NCI-H2227 (cell line): ENCODE measurements around the gene TCF12.
"Not testable (repeated sequence)": the region's sequence is repeated elsewhere in the genome, so short reads cannot be mapped to it uniquely, and the experiment has no call there.

ENCODE experiments used
- DNase-seq: peaks from one replicate; lab custom pipeline; 2025; ENCODE audit not compliant: unreplicated experiment; lab: John Stamatoyannopoulos, UW

Gene TCF12

GRCh38 chr15:56944485-56944884, 26.0 kb downstream of the TCF12 start:
- DNase-seq = no peak

- DNase-seq = no peak
Measured at GRCh38 chr15:56946150-56946549, 27.7 kb downstream of the TCF12 start.

- no peak for DNase-seq
Measured at GRCh38 chr15:56948000-56948763, 29.7 kb downstream of the TCF12 start.

- DNase-seq = no peak
Measured at GRCh38 chr15:56948764-56949101, 30.3 kb downstream of the TCF12 start.

- no peak for DNase-seq
Measured at GRCh38 chr15:56950979-56951378, 32.5 kb downstream of the TCF12 start.

- no peak for DNase-seq
Measured at GRCh38 chr15:56953790-56954189, 35.3 kb downstream of the TCF12 start.

GRCh38 chr15:56955011-56955410, 36.6 kb downstream of the TCF12 start:
- not testable (repeated sequence) for DNase-seq

- DNase-seq = no peak
Measured at GRCh38 chr15:56956538-56956937, 38.1 kb downstream of the TCF12 start.

GRCh38 chr15:56957812-56958406, 39.5 kb downstream of the TCF12 start:
- no peak for DNase-seq

- DNase-seq = no peak
Measured at GRCh38 chr15:56959318-56959648, 40.8 kb downstream of the TCF12 start.

GRCh38 chr15:56960116-56960515, 41.7 kb downstream of the TCF12 start:
- no peak for DNase-seq

GRCh38 chr15:56963126-56963525, 44.7 kb downstream of the TCF12 start:
- DNase-seq = no peak

GRCh38 chr15:56963710-56964109, 45.3 kb downstream of the TCF12 start:
- no peak for DNase-seq

GRCh38 chr15:56964182-56964581, 45.7 kb downstream of the TCF12 start:
- DNase-seq = no peak

GRCh38 chr15:56965231-56966013, 47.0 kb downstream of the TCF12 start:
- no peak for DNase-seq

- DNase-seq = no peak
Measured at GRCh38 chr15:56967336-56967735, 48.9 kb downstream of the TCF12 start.

- DNase-seq = no peak
Measured at GRCh38 chr15:56968256-56968655, 49.8 kb downstream of the TCF12 start.

GRCh38 chr15:56968821-56969220, 50.4 kb downstream of the TCF12 start:
- DNase-seq = no peak

- no peak for DNase-seq
Measured at GRCh38 chr15:56969265-56969895, 50.9 kb downstream of the TCF12 start.

GRCh38 chr15:56971571-56971970, 53.1 kb downstream of the TCF12 start:
- no peak for DNase-seq

GRCh38 chr15:56972016-56972415, 53.6 kb downstream of the TCF12 start:
- no peak for DNase-seq

- no peak for DNase-seq
Measured at GRCh38 chr15:56972426-56972825, 54.0 kb downstream of the TCF12 start.
